Activated naive CD8-positive, alpha-beta T cell treated with anti-CD3 and anti-CD28 coated beads, Interleukin-2, amount 50 U/mL, for 24 hours (primary cell): ENCODE results near the gene TK2.
"Not testable (repeated sequence)": the region's sequence is repeated elsewhere in the genome, so short reads cannot be mapped to it uniquely, and the experiment has no call there.

Source experiments
- ATAC-seq: fragments of 150-1000 bp; cut with Tn5 transposase; one replicate; pipeline ENCODE4 v1.10.0; 2021
- DNase-seq: peaks from one replicate; pipeline ENCODE4 v3.0.0; 2021
- H3K27ac Mint-ChIP-seq: one replicate; pipeline ENCODE4 v1.8.0; 2021; ENCODE audit warnings: mild to moderate bottlenecking, mixed read lengths
- H3K27me3 Mint-ChIP-seq: one replicate; pipeline ENCODE4 v1.8.0; 2021; ENCODE audit warnings: mixed read lengths
- H3K36me3 Mint-ChIP-seq: one replicate; pipeline ENCODE4 v1.8.0; 2021; ENCODE audit warnings: low read depth, mixed read lengths
- H3K4me1 Mint-ChIP-seq: one replicate; pipeline ENCODE4 v1.8.0; 2021; ENCODE audit warnings: mixed read lengths
- H3K4me3 Mint-ChIP-seq: one replicate; pipeline ENCODE4 v1.8.0; 2021; ENCODE audit warnings: mild to moderate bottlenecking, moderate library complexity, mixed read lengths
- H3K9me3 Mint-ChIP-seq: one replicate; pipeline ENCODE4 v1.8.0; 2021; ENCODE audit warnings: mixed read lengths

TK2 gene

GRCh38 chr16:66473654-66474519 lies 76.0 kb downstream of the TK2 start:
- DNase-seq: no peak
- H3K4me1 Mint-ChIP-seq: peaks cover 21% of the 10 kb centered on the region
- no peaks in the 10 kb centered on the region for H3K9me3 Mint-ChIP-seq
- ATAC-seq: no peak
- H3K4me3 Mint-ChIP-seq: no peak overlapping the region
- H3K27me3 Mint-ChIP-seq: no peaks in the 10 kb centered on the region
- peak overlapping the region; percentile 12 for H3K27ac Mint-ChIP-seq
- H3K36me3 Mint-ChIP-seq: no peaks in the 10 kb centered on the region

GRCh38 chr16:66473051-66473571 lies 76.8 kb downstream of the TK2 start:
- Mint-ChIP-seq H3K9me3 (no peaks in the 10 kb centered on the region), H3K27ac (no peak overlapping the region), H3K4me1 (peaks cover 16% of the 10 kb centered on the region), H3K36me3 (no peaks in the 10 kb centered on the region), H3K27me3 (peaks cover under 1% of the 10 kb centered on the region), H3K4me3 (no peak overlapping the region)
- no peak for ATAC-seq
- DNase-seq: no peak

- Mint-ChIP-seq H3K36me3 (no peaks in the 10 kb centered on the region), H3K27ac (no peak overlapping the region), H3K4me3 (no peak overlapping the region), H3K27me3 (peaks cover 3% of the 10 kb centered on the region), H3K9me3 (no peaks in the 10 kb centered on the region), H3K4me1 (peaks cover 16% of the 10 kb centered on the region)
- DNase-seq (no peak), ATAC-seq (no peak)
Observed at GRCh38 chr16:66471716-66472393, 78.1 kb downstream of the TK2 start.

GRCh38 chr16:66471264-66471663 lies 78.7 kb downstream of the TK2 start:
- peaks cover 4% of the 10 kb centered on the region for H3K27me3 Mint-ChIP-seq
- H3K4me1 Mint-ChIP-seq: peaks cover 16% of the 10 kb centered on the region
- DNase-seq (no peak), ATAC-seq (no peak)
- H3K4me3 Mint-ChIP-seq: no peak overlapping the region
- no peak overlapping the region for H3K27ac Mint-ChIP-seq
- no peaks in the 10 kb centered on the region for H3K9me3 Mint-ChIP-seq
- no peaks in the 10 kb centered on the region for H3K36me3 Mint-ChIP-seq

- no peak for ATAC-seq
- H3K27ac Mint-ChIP-seq: no peak overlapping the region
- peaks cover 16% of the 10 kb centered on the region for H3K4me1 Mint-ChIP-seq
- no peak for DNase-seq
- H3K4me3 Mint-ChIP-seq: no peak overlapping the region
- peaks cover 5% of the 10 kb centered on the region for H3K27me3 Mint-ChIP-seq
- H3K36me3 Mint-ChIP-seq: no peaks in the 10 kb centered on the region
- no peaks in the 10 kb centered on the region for H3K9me3 Mint-ChIP-seq
Observed at GRCh38 chr16:66470556-66470955, 79.4 kb downstream of the TK2 start.

GRCh38 chr16:66469947-66470546 lies 79.9 kb downstream of the TK2 start:
- Mint-ChIP-seq H3K36me3 (no peaks in the 10 kb centered on the region), H3K9me3 (no peaks in the 10 kb centered on the region), H3K27me3 (peaks cover 8% of the 10 kb centered on the region), H3K4me3 (no peak overlapping the region), H3K27ac (peak overlapping the region; percentile 9), H3K4me1 (peaks cover 12% of the 10 kb centered on the region)
- ATAC-seq: no peak
- DNase-seq: no peak

GRCh38 chr16:66469291-66469946 lies 80.5 kb downstream of the TK2 start:
- Mint-ChIP-seq H3K36me3 (no peaks in the 10 kb centered on the region), H3K9me3 (no peaks in the 10 kb centered on the region), H3K4me3 (no peak overlapping the region), H3K27ac (no peak overlapping the region), H3K4me1 (peaks cover 6% of the 10 kb centered on the region), H3K27me3 (peaks cover 11% of the 10 kb centered on the region)
- DNase-seq (no peak), ATAC-seq (no peak)

- Mint-ChIP-seq H3K36me3 (no peaks in the 10 kb centered on the region), H3K27me3 (peaks cover 15% of the 10 kb centered on the region), H3K27ac (no peak overlapping the region)
Observed at GRCh38 chr16:66468321-66468965, 81.5 kb downstream of the TK2 start.

GRCh38 chr16:66467611-66468010 lies 82.3 kb downstream of the TK2 start:
- Mint-ChIP-seq H3K27me3 (peaks cover 22% of the 10 kb centered on the region), H3K9me3 (no peaks in the 10 kb centered on the region), H3K4me1 (no peaks in the 10 kb centered on the region), H3K36me3 (no peaks in the 10 kb centered on the region), H3K4me3 (no peak overlapping the region), H3K27ac (no peak overlapping the region)
- no peak for DNase-seq
- no peak for ATAC-seq

More at GRCh38 chr16:66468321-66468965, 81.5 kb downstream of the TK2 start:
- Mint-ChIP-seq H3K9me3 (no peaks in the 10 kb centered on the region), H3K4me3 (no peak overlapping the region), H3K4me1 (no peaks in the 10 kb centered on the region)
- no peak for ATAC-seq
- no peak for DNase-seq

- H3K9me3 Mint-ChIP-seq, H3K27ac Mint-ChIP-seq, H3K4me3 Mint-ChIP-seq, ATAC-seq, H3K36me3 Mint-ChIP-seq, H3K4me1 Mint-ChIP-seq, DNase-seq: not testable (repeated sequence)
- peaks cover 22% of the 10 kb centered on the region for H3K27me3 Mint-ChIP-seq
Observed at GRCh38 chr16:66466636-66467035, 83.3 kb downstream of the TK2 start.

- ATAC-seq, DNase-seq, H3K4me3 Mint-ChIP-seq, H3K4me1 Mint-ChIP-seq, H3K9me3 Mint-ChIP-seq, H3K27ac Mint-ChIP-seq, H3K36me3 Mint-ChIP-seq: not testable (repeated sequence)
- peaks cover 22% of the 10 kb centered on the region for H3K27me3 Mint-ChIP-seq
Observed at GRCh38 chr16:66465946-66466345, 84.0 kb downstream of the TK2 start.

GRCh38 chr16:66462912-66463311 lies 87.0 kb downstream of the TK2 start:
- peaks cover 29% of the 10 kb centered on the region for H3K27me3 Mint-ChIP-seq

GRCh38 chr16:66460703-66461102 lies 89.2 kb downstream of the TK2 start:
- Mint-ChIP-seq H3K36me3 (no peaks in the 10 kb centered on the region), H3K4me1 (no peaks in the 10 kb centered on the region), H3K9me3 (no peaks in the 10 kb centered on the region), H3K4me3 (no peak overlapping the region), H3K27me3 (peaks cover 28% of the 10 kb centered on the region), H3K27ac (no peak overlapping the region)
- ATAC-seq (no peak), DNase-seq (no peak)

More at GRCh38 chr16:66462912-66463311, 87.0 kb downstream of the TK2 start:
- no peak overlapping the region for H3K27ac Mint-ChIP-seq
- no peaks in the 10 kb centered on the region for H3K4me1 Mint-ChIP-seq
- no peaks in the 10 kb centered on the region for H3K9me3 Mint-ChIP-seq
- no peaks in the 10 kb centered on the region for H3K36me3 Mint-ChIP-seq
- DNase-seq (no peak), ATAC-seq (no peak)
- no peak overlapping the region for H3K4me3 Mint-ChIP-seq

GRCh38 chr16:66459878-66460277 lies 90.0 kb downstream of the TK2 start:
- no peaks in the 10 kb centered on the region for H3K36me3 Mint-ChIP-seq
- no peaks in the 10 kb centered on the region for H3K9me3 Mint-ChIP-seq
- DNase-seq (no peak), ATAC-seq (no peak)
- H3K27ac Mint-ChIP-seq: no peak overlapping the region
- H3K4me1 Mint-ChIP-seq: no peaks in the 10 kb centered on the region
- H3K27me3 Mint-ChIP-seq: peaks cover 24% of the 10 kb centered on the region
- no peak overlapping the region for H3K4me3 Mint-ChIP-seq
